ENCODE data around the gene SCOC.

The SCOC gene

GRCh38 chr4:140373328-140374129 lies at the start of gene SCOC:
Gene SCOC (plus strand): TSS chr4:140373646. CDS start chr4:140379171, 5,525 bp downstream.
- no peak for TF ChIP-seq CTCF (conservative IDR thresholded peaks at IDR 0.05; ENCODE audit: low read depth, low read length)
- peak; percentile 98 for DNase-seq (ENCODE audit: low read depth)
- peak within 1 kb of the TSS; percentile 78 for H3K4me3 ChIP-seq (ENCODE audit: low read length)

GRCh38 chr4:140326395-140326993 lies 47.0 kb upstream of the SCOC start:
- TF ChIP-seq CTCF (conservative IDR thresholded peaks at IDR 0.05; ENCODE audit: low read depth, low read length), result peak; percentile 86
- no peak for DNase-seq (ENCODE audit: low read depth)
- H3K4me3 ChIP-seq (ENCODE audit: low read length), result no peak overlapping the region

- H3K4me3 ChIP-seq (ENCODE audit: low read length), result no peak overlapping the region
- peak; percentile 66 for TF ChIP-seq CTCF (conservative IDR thresholded peaks at IDR 0.05; ENCODE audit: low read depth, low read length)
- no peak for DNase-seq (ENCODE audit: low read depth)
Observed at GRCh38 chr4:140330311-140330900, 43.0 kb upstream of the SCOC start.

GRCh38 chr4:140331245-140331644 lies 42.2 kb upstream of the SCOC start:
- TF ChIP-seq CTCF (conservative IDR thresholded peaks at IDR 0.05; ENCODE audit: low read depth, low read length), result no peak
- DNase-seq (ENCODE audit: low read depth), result no peak
- no peak overlapping the region for H3K4me3 ChIP-seq (ENCODE audit: low read length)

- no peak for DNase-seq (ENCODE audit: low read depth)
- H3K4me3 ChIP-seq (ENCODE audit: low read length), result no peak overlapping the region
- no peak for TF ChIP-seq CTCF (conservative IDR thresholded peaks at IDR 0.05; ENCODE audit: low read depth, low read length)
Observed at GRCh38 chr4:140331876-140332275, 41.6 kb upstream of the SCOC start.

- DNase-seq (ENCODE audit: low read depth), result no peak
- H3K4me3 ChIP-seq (ENCODE audit: low read length), result no peak overlapping the region
- TF ChIP-seq CTCF (conservative IDR thresholded peaks at IDR 0.05; ENCODE audit: low read depth, low read length), result no peak
Observed at GRCh38 chr4:140332734-140333133, 40.7 kb upstream of the SCOC start.
